GM20000 (cell line): ENCODE data around the gene TAOK1.

Experiments
- DNase-seq: peaks from one replicate; pipeline ENCODE4 v3.0.0; 2012; ENCODE audit warnings: low spot score
- TF ChIP-seq, protein P1 (sequence below): IDR thresholded peaks from 2 replicates; pipeline ENCODE4 v1.5.1; 2012; ENCODE audit warnings: mild to moderate bottlenecking, control low read depth; ENCODE audit errors: extremely low read depth, missing control alignments

The TAOK1 gene

DNA sequence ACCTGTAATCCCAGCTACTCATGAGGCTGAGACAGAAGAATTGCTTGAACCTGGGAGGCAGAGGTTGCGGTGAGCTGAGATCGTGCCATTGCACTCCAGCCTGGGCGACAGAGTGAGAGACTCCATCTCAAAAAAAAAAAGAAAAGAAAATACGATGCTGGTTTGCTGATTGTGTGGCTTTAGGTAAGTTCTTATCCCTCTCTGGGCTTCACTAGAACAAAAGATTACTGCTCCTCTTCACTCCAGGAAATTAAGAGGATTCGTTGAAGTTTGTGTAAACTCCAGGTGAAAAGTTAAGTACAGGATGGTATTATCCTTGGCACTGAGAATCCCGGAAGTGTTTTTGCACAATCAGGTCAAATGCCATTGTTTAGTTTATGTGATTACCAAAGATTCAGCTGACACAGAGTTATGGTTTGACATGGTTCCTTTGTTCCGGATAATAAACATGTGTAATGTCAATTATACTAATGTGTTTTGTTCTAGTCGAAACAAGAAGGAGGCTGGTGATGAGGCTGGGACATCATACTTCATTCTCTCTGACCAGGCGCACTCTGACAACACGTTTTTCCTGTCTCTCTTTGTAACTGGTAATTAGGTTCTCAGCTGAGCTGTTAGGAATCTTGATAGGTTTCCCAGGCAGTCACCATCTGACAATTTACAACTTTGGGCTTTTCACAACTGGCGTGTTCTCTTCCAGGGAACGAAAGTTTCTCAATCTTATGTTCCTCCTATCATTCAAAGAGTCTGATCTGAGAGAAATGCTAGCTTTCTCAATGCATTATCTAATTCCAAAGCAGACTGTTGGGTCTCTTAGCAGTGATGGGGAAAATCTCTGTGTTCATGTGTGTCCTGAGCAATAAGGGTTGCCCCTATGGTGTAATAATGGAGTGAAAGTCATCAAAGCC, 10.8 kb upstream of the TAOK1 start:
- no peak for DNase-seq
- TF ChIP-seq, protein P1, sequence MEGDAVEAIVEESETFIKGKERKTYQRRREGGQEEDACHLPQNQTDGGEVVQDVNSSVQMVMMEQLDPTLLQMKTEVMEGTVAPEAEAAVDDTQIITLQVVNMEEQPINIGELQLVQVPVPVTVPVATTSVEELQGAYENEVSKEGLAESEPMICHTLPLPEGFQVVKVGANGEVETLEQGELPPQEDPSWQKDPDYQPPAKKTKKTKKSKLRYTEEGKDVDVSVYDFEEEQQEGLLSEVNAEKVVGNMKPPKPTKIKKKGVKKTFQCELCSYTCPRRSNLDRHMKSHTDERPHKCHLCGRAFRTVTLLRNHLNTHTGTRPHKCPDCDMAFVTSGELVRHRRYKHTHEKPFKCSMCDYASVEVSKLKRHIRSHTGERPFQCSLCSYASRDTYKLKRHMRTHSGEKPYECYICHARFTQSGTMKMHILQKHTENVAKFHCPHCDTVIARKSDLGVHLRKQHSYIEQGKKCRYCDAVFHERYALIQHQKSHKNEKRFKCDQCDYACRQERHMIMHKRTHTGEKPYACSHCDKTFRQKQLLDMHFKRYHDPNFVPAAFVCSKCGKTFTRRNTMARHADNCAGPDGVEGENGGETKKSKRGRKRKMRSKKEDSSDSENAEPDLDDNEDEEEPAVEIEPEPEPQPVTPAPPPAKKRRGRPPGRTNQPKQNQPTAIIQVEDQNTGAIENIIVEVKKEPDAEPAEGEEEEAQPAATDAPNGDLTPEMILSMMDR = no peak

DNA sequence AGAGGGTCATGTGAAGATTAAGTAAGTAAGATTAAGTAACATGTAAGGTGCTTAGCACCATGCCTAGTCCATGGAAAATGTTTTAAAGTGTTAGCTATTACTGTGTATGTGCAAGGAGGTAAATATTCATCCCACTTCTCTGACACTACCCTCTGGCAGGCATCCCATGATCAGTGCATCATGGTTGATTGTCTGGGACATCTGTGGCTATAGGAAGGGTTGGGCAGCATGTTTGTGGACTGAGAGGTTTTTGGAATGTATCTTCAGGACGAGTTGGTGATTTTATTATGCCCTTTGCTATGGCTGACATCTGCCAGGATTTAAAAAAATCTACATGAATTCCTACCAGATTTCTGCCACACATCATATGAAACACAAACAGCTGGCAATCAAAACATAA, 6.5 kb upstream of the TAOK1 start:
- DNase-seq = no peak
- TF ChIP-seq, protein P1 = no peak

DNA sequence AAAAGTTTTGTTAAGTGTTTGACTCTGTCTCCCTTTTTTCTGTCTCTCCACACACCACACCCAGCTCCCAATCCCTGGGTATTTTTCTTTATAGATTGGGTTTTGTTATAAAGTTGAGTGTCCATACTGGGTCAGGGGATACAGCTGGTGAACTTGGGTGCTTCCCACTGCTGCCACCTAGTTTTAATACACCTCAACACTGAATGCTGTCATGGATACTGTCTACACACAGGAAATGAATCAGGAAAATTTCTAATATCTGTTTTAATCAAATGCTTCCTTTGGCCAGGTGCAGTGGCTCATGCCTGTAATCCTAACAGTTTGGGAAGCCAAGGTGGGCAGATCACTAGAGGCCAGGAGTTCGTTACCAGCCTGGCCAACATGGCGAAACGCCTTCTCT, 5.3 kb upstream of the TAOK1 start:
- no peak for DNase-seq
- TF ChIP-seq, protein P1 = no peak

DNA sequence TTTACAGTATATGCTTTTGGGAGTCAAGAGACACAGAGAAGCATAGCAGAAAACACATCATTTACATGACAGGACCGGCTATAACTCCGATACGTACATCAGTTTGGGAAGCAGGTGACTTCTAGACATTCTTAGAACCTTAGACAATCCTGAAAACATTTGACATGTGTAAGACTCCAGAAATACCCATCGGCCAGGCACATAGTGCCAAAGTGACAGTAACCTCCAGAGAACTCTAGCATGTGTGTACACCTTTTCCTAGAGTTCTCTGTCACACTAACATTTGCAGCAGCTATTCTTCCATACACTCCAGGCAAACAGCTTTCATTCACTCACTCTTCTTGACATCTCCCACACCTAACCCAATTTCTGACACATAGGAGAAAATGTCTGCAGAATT, 3.4 kb upstream of the TAOK1 start:
- TF ChIP-seq, protein P1 = no peak
- DNase-seq = no peak

DNA sequence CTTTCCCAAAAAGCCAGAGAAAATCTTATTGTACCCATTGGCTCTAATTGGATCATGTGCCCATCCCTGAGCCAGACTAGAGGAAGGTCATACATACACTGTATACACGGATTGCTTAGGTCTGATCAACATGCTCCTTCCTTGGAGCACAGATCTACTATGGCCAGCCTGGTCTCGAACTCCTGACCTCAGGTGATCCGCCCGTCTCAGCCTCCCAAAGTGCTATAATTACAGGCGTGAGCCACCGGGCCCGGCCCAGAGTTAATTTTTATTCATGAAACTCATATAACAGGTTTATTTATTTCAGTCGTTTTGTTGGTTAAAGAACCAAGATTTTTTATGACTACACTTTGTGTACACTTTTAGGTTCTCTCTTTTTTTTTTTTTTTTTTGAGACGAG, 1.2 kb upstream of the TAOK1 start:
- TF ChIP-seq, protein P1 = no peak
- DNase-seq = no peak

GRCh38 chr17:29390851-29391631, 878 bp downstream of the TAOK1 start:
- TF ChIP-seq, protein P1 = no peak

GRCh38 chr17:29393436-29393835, 3.3 kb downstream of the TAOK1 start:
- TF ChIP-seq, protein P1 = no peak
- no peak for DNase-seq

More at GRCh38 chr17:29390851-29391631, 878 bp downstream of the TAOK1 start:
- DNase-seq = no peak
